Iris pigment epithelial cell (primary cell): ENCODE results near the gene IDI2.

Source experiments
- DNase-seq: peaks from one replicate; pipeline ENCODE4 v3.0.0-alpha.2; 2011; ENCODE audit warnings: low read depth

IDI2 gene

GRCh38 chr10:1007583-1007982, 18.1 kb downstream of the IDI2 start:
- DNase-seq: no peak

GRCh38 chr10:1006573-1006972, 19.1 kb downstream of the IDI2 start:
- DNase-seq: no peak

- peak; percentile 12 for DNase-seq
Observed at GRCh38 chr10:1003884-1004670, 21.6 kb downstream of the IDI2 start.

- DNase-seq: no peak
Observed at GRCh38 chr10:1002425-1003006, 23.1 kb downstream of the IDI2 start.

- no peak for DNase-seq
Observed at GRCh38 chr10:997266-998022, 28.2 kb downstream of the IDI2 start.

- DNase-seq: no peak
Observed at GRCh38 chr10:996031-996430, 29.6 kb downstream of the IDI2 start.

- no peak for DNase-seq
Observed at GRCh38 chr10:995559-995926, 30.1 kb downstream of the IDI2 start.

- no peak for DNase-seq
Observed at GRCh38 chr10:994836-995558, 30.7 kb downstream of the IDI2 start.

GRCh38 chr10:992871-993270, 32.8 kb downstream of the IDI2 start:
- DNase-seq: peak; percentile 48

GRCh38 chr10:992467-992866, 33.2 kb downstream of the IDI2 start:
- DNase-seq: no peak

- no peak for DNase-seq
Observed at GRCh38 chr10:990808-991207, 34.9 kb downstream of the IDI2 start.

GRCh38 chr10:988667-989545, 36.8 kb downstream of the IDI2 start:
- DNase-seq: peak; percentile 58

GRCh38 chr10:987870-988666, 37.6 kb downstream of the IDI2 start, which contains the start of gene GTPBP4:
GTPBP4 (plus strand) TSS chr10:988434; CDS start chr10:988480, 46 bp downstream.
- peak; percentile 98 for DNase-seq

GRCh38 chr10:987620-987869, 38.1 kb downstream of the IDI2 start:
- DNase-seq: peak; percentile 34

GRCh38 chr10:986881-987619, 38.6 kb downstream of the IDI2 start:
- DNase-seq: peak; percentile 82

- peak; percentile 87 for DNase-seq
Observed at GRCh38 chr10:986137-986825, 39.4 kb downstream of the IDI2 start.

GRCh38 chr10:985361-985760, 40.3 kb downstream of the IDI2 start:
- DNase-seq: no peak

- peak; percentile 75 for DNase-seq
Observed at GRCh38 chr10:983971-984655, 41.5 kb downstream of the IDI2 start.

GRCh38 chr10:983401-983800, 42.3 kb downstream of the IDI2 start:
- DNase-seq: no peak
